Liver (tissue), 3 donors: ENCODE data around the gene CDKN2C.

Experiments used
- CTCF ChIP-seq: fragments of 150-350 bp; IDR thresholded peaks from 2 replicates; pipeline ENCODE4 v1.5.1; 2017; ENCODE audit warnings: improper control_type of control experiment, low read depth, low read length; ENCODE audit not compliant: missing input control
- GABPA ChIP-seq, 2 donors: IDR thresholded peaks in 1 of 2; conservative IDR thresholded peaks in 1 of 2; 2 replicates each; pipeline ENCODE4 v1.6.1; 2016; ENCODE audit warnings: antibody characterized with exemption in 2 of 2, mild to moderate bottlenecking in 1 of 2, moderate library complexity in 1 of 2
- TAF1 ChIP-seq: conservative IDR thresholded peaks from 2 replicates; pipeline ENCODE4 v1.6.1; 2016; ENCODE audit warnings: antibody characterized with exemption, mild to moderate bottlenecking
- donor health status: healthy.
- donor health status: healthy.

GRCh38 chr1:50930193-50930592 lies 39.9 kb upstream of the CDKN2C start:
- TF ChIP-seq TAF1 (no peak), CTCF (no peak), GABPA (IDR thresholded peaks at IDR 0.05 in 1 of 2, conservative IDR thresholded peaks at IDR 0.05 in 1 of 2) (no peak)
